ENCODE results near the gene TMEM45A. TPM values are rescaled to one million over a fixed set of nuclear protein-coding genes. Genes with fewer than 3 reads are reported as not detected.

Gene TMEM45A
- total RNA-seq (2022; extraction: Qiagen RNA extraction; ENCODE audit: low read depth), result 1.4 to 2.6 TPM (median 2.4 TPM) in 5 replicates

GRCh38 chr3:100492059-100493006 is at the start of gene TMEM45A:
Gene TMEM45A (plus strand): TSS chr3:100492619. CDS start chr3:100555212, 62,593 bp downstream.

GRCh38 chr3:100609305-100609704 is 116.9 kb downstream of the TMEM45A start, which contains the start of gene ADGRG7:
Gene ADGRG7 (plus strand): TSS chr3:100609601. CDS start chr3:100609857, 256 bp downstream.

Other genes starting within 250 kb of the TMEM45A start
- gene TBC1D23, start 231.6 kb upstream of the TMEM45A start, total RNA-seq (2022; extraction: Qiagen RNA extraction; ENCODE audit: low read depth), result 9.8 to 13.7 TPM (median 13.4 TPM) in 5 replicates
- 79.4 to 90.4 TPM (median 87.7 TPM) in 5 replicates for gene NIT2, start 157.9 kb upstream of the TMEM45A start, total RNA-seq (2022; extraction: Qiagen RNA extraction; ENCODE audit: low read depth)
- gene TOMM70, start 91.5 kb upstream of the TMEM45A start, total RNA-seq (2022; extraction: Qiagen RNA extraction; ENCODE audit: low read depth), result 29.2 to 60.2 TPM (median 50.2 TPM) in 5 replicates
- 0.66 to 1.2 TPM (median 0.80 TPM) in 5 replicates for gene LNP1, start 91.1 kb upstream of the TMEM45A start, total RNA-seq (2022; extraction: Qiagen RNA extraction; ENCODE audit: low read depth)
- gene ADGRG7, start 117.0 kb downstream of the TMEM45A start, total RNA-seq (2022; extraction: Qiagen RNA extraction; ENCODE audit: low read depth), result not detected in 5 replicates
- gene TFG, start 216.9 kb downstream of the TMEM45A start, total RNA-seq (2022; extraction: Qiagen RNA extraction; ENCODE audit: low read depth), result 118 to 156 TPM (median 150 TPM) in 5 replicates

All from A549 treated with RU486 at 1 μM for 4 hours (cell line).